NCI-H2196 treated with DMSO at 0.1 percent for 48 hours (cell line): Measurements from ENCODE around the gene KCNH4.

Source experiments
- DNase-seq: peaks from one replicate; lab custom pipeline; 2025; ENCODE audit not compliant: unreplicated experiment; lab: John Stamatoyannopoulos, UW

Gene KCNH4

GRCh38 chr17:42120161-42120769, 60.7 kb downstream of the KCNH4 start:
- DNase-seq, result no peak

- no peak for DNase-seq
Observed at GRCh38 chr17:42119301-42119700, 61.6 kb downstream of the KCNH4 start.

GRCh38 chr17:42118545-42118944, 62.4 kb downstream of the KCNH4 start:
- no peak for DNase-seq

DNA sequence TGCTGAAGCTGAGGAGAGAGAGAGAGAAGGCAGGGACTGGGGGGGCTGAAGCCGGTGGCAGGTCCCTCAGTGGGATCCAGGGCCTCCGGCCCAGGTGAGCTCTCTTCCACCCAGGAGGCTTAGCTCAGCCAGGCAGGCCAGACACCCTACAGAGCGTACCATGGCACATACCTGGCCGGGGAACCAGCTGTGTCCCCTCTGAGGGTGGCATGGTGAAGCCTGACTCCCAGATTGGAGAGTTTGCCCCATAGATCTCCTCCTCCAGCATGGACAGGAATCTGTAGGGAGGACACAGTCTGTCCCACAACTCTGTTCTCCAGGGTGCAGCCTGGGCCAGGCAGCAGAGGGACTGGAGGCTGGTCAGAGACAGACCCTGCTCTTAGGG, 62.8 kb downstream of the KCNH4 start:
- no peak for DNase-seq

DNA sequence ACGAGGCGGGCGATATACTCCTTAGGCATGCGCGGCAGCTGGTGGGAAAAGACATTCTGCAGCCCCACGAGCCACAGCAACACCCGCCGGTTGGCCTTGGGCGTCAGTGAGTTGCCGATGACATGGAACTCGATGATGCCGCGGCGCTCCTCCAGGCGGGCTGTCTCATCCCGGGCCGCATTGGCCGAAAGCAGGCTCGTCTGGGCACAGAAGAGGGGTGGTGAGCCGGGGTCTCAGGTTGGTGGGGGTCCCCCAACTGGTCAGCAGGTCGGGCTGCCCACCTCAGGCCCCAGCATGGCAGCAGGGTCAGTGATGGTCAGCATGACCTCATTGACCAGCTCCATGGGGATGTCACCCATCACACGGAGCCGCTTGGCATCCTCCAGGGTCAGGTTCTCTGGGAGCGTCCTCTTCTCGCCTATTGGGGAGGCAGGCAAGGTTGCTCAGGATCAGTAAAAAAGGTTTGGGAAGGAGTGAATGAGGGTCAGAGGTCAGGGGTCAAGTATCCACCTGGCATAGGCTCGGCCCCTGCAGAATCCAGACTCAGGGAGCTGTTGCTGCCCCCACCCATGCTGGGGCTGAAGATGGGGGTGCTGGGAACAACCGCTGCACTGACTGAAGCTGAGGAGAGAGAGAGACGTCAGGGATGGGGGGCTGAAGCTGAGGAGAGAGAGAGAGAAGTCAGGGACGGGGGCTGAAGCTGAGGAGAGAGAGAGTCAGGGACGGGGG, 63.4 kb downstream of the KCNH4 start:
- no peak for DNase-seq

GRCh38 chr17:42116705-42117396, 64.1 kb downstream of the KCNH4 start:
- peak; percentile 43 for DNase-seq

DNA sequence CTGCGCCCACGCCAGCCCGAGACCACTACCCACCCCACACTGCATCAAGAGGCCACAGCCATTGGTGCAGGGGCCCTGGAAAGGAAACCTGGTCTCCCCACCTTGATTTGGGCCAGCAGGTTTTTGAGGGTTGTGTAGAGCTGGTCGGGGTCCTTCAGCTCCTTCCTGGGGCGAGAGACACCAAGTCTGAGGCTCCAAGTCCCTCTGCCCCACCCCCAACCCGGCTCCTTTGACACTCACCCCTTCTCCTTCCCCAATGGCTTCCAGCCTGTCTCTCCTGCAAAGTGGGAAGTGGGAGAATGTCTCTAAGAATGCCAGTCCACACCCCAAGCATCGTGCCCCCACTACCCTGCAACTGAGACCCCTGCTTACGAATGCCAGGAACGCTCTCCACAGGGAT, 66.8 kb downstream of the KCNH4 start:
- no peak for DNase-seq

- DNase-seq, result no peak
Observed at GRCh38 chr17:42113293-42114069, 67.5 kb downstream of the KCNH4 start.

DNA sequence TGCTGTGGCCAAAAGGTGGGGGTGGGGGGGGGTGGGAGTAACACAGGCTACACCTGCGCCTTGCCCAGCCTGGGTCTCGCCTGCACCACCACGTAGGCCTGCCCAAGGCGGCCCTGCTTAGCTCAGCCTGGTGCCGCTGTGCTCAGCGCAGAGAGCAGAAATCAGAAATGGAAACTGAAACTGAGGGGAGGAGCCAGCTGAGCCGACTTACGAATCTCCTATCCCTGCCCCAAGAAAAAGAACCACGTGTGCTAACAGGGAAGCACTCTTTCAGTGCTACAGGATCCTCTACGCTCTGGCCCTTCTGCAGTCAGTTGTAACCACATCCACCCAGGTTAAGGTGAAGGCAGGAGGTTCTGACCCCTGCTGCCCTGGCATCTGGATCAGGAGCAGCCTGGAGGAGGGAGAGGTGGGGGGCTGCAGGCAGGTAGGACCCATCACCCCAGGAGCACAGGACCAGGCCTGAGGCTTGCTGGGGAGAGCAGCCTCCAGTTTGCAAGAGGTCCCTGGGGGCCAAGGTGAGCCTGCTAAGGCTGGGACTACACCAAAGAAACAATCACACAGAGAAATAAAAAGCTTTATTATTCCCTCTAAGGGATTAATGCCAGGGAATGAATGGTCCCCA, 68.3 kb downstream of the KCNH4 start, which contains the start of gene DHX58:
Gene DHX58, minus strand, starts transcription at position 163 of the 625 bp plus-strand sequence. CDS start 822 bp downstream, outside the sequence.
- peak; percentile 67 for DNase-seq

- DNase-seq, result no peak
Observed at GRCh38 chr17:42111871-42112551, 68.9 kb downstream of the KCNH4 start.

DNA sequence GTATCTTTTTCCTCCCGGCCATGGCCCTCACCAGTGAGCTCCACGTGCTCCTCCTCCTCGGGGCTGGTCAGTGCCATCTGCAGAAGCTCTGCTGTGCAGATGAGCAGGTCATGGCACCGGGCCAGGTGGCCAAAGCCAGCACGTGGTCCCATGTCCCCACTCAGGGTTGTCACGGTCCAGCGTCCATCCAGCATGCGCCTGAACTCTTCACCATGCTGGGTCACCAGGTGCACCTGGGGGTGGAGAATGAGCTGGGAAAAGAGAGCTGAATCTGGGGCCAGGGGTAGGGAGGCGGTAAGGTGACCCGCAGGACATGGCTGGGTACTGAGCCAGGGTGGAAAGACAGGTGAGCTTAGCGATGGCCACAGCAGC, 69.7 kb downstream of the KCNH4 start:
- DNase-seq, result no peak

GRCh38 chr17:42110301-42111264, 70.4 kb downstream of the KCNH4 start:
- no peak for DNase-seq

- DNase-seq, result no peak
Observed at GRCh38 chr17:42109086-42109485, 71.9 kb downstream of the KCNH4 start.

GRCh38 chr17:42107597-42108576, 73.1 kb downstream of the KCNH4 start:
- DNase-seq, result peak; percentile 64

DNA sequence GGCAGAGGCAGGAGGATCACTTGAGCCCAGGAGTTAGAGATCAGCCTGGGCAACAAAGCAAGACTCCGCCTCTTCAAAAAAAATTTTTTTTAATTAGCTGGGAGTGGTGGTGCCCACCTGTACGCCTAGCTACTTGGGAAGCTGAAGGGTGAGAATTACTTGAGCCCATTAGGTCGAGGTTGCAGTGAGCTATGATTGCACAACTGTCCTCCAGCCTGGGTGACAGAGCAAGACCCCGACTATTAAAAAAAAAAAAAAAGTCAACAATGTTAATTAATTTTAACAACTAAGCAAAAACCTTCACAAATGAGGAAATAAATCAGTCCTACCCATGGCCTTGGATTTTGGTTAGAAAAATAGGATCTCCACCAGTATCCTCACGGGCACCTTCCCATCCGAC, 73.8 kb downstream of the KCNH4 start:
- no peak for DNase-seq
